Activated CD4-positive, alpha-beta T cell treated with anti-CD3 and anti-CD28 coated beads for 36 hours (primary cell): ENCODE data around the gene ALK. TPM values are rescaled to one million over a fixed set of nuclear protein-coding genes. Genes with fewer than 3 reads are reported as not detected.

Source experiments
- ATAC-seq: fragments of 200-7000 bp; cut with Tn5 transposase; one replicate; pipeline ENCODE4 v1.10.0; 2021; ENCODE audit warnings: mild to moderate bottlenecking, moderate library complexity
- CTCF ChIA-PET: fragments of 350-600 bp; sonication (Branson Sonifier 250); formaldehyde crosslinking; loops from one replicate; lab custom pipeline; 2021; ENCODE audit warnings: antibody characterized with exemption; lab: Charles Lee
- POLR2A ChIA-PET: fragments of 350-600 bp; sonication (Branson Sonifier 250); formaldehyde crosslinking; loops from one replicate; lab custom pipeline; 2021; ENCODE audit warnings: antibody characterized with exemption, inconsistent platforms; lab: Charles Lee
- DNase-seq: peaks from one replicate; pipeline ENCODE4 v3.0.0-alpha.2; 2020
- H3K27ac Mint-ChIP-seq: one replicate; pipeline ENCODE4 v1.8.0; 2021; ENCODE audit warnings: mixed read lengths
- H3K27me3 Mint-ChIP-seq: one replicate; pipeline ENCODE4 v1.8.0; 2021; ENCODE audit warnings: mixed read lengths
- H3K36me3 Mint-ChIP-seq: one replicate; pipeline ENCODE4 v1.8.0; 2021; ENCODE audit warnings: low read depth, mixed read lengths
- H3K4me1 Mint-ChIP-seq: one replicate; pipeline ENCODE4 v1.8.0; 2021; ENCODE audit warnings: mixed read lengths
- H3K4me3 Mint-ChIP-seq: one replicate; pipeline ENCODE4 v1.8.0; 2021; ENCODE audit warnings: mild to moderate bottlenecking, moderate library complexity, mixed read lengths
- H3K9me3 Mint-ChIP-seq: one replicate; pipeline ENCODE4 v1.8.0; 2021; ENCODE audit warnings: low read depth, mixed read lengths
- intact Hi-C, 2 experiments: fragments of 100-400 bp; cut with DNase I in 1 of 2; cut with micrococcal nuclease in 1 of 2; formaldehyde crosslinking; loops; one replicate each; pipeline versions ENCODE4 v1.14.2 to v1.15.1; 2022 to 2024; cut with DNase I, micrococcal nuclease
- total RNA-seq, 2 experiments: library from RNA; stranded (reverse); gene quantifications; one replicate each; pipeline ENCODE4 v1.2.3, GENCODE V29; 2021

ALK gene
- total RNA-seq, 2 experiments from 2014 or later, result not detected

DNA sequence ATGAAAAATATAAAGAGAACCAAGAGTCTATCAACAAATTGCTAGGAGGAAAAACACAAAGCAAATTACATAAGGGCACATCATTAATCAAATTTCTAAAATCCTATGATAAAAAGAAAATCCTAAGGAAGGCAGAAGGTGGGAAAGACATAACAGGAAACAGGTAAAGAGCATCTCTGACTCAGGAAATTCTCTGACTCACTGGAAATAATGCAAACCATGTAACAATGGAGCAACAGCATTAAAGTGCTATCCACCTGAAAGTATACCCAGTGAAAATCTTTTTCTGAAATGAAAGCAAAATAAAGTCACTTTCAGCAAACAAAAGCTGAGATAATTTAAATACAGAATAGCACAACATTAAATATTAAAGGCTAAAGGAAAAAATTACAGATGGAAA, 10.9 kb downstream of the ALK start:
- Mint-ChIP-seq H3K27me3 (peaks cover 14% of the 10 kb centered on the region), H3K36me3 (no peaks in the 10 kb centered on the region), H3K9me3 (peaks cover 4% of the 10 kb centered on the region), H3K4me3 (no peak overlapping the region), H3K27ac (no peak overlapping the region), H3K4me1 (no peaks in the 10 kb centered on the region)
- ChIA-PET POLR2A (no interaction called here), CTCF (interaction anchor here (1.3 to 2.3 kb wide), 3 partner anchors 10 to 18 kb away, joined by 3 to 8 read pairs (median 3); no protein-coding TSS in a partner anchor)
- no peak for DNase-seq
- ATAC-seq, result no peak
- intact Hi-C loops, result no loop called here

GRCh38 chr2:29902356-29902755, 19.0 kb downstream of the ALK start:
- no peaks in the 10 kb centered on the region for H3K36me3 Mint-ChIP-seq
- intact Hi-C loops, result no loop called here
- CTCF ChIA-PET, result interaction anchor here (1.7 kb wide), 1 partner anchor 21 kb away, joined by 4 read pairs; no protein-coding TSS in a partner anchor

DNA sequence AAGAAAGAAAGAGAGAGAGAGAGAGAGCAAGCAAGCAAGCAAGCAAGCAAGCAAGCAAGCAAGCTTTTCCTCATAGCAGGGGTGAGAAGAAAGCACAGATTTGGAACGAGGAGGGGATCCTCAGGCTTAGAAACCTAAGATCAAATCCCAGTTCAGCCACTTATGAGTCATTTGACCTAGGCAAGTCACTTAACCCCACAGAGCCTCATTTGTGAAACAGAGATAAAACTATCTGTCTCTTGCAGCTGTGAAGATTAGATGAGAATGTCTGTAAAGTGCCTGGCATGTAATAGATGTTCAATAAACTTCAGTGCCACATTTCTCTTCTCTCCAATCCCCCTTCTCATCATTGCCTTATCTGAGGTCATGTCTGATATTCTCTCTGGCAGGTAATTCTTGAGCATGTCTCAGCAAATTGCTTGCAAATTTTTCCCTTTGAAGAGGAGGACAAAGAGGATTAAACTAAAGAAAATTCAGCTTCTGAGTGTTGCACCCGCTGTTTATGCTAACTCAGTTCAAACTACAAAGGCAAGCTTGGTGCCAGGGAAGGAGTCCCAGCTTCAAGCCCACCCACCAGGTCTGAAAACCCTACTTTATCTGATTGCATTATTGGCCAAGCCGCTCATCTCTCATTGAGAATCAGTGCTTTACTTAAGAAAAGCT, 20.3 kb downstream of the ALK start:
- intact Hi-C loops, result no loop called here
- H3K27me3 Mint-ChIP-seq, result peaks cover 28% of the 10 kb centered on the region
- DNase-seq (no peak), ATAC-seq (no peak)
- ChIA-PET CTCF (interaction anchor here (0.6 to 1.7 kb wide), 3 partner anchors 22 to 1783 kb away, joined by 3 to 4 read pairs (median 4); no protein-coding TSS in a partner anchor), POLR2A (no interaction called here)
- no peaks in the 10 kb centered on the region for H3K36me3 Mint-ChIP-seq
- H3K9me3 Mint-ChIP-seq, result no peaks in the 10 kb centered on the region
- H3K4me3 Mint-ChIP-seq, result no peak overlapping the region
- H3K4me1 Mint-ChIP-seq, result no peaks in the 10 kb centered on the region
- no peak overlapping the region for H3K27ac Mint-ChIP-seq

More at GRCh38 chr2:29902356-29902755, 19.0 kb downstream of the ALK start:
- Mint-ChIP-seq H3K27ac (no peak overlapping the region), H3K4me3 (no peak overlapping the region), H3K27me3 (peaks cover 29% of the 10 kb centered on the region), H3K4me1 (no peaks in the 10 kb centered on the region), H3K9me3 (no peaks in the 10 kb centered on the region)
- POLR2A ChIA-PET, result no interaction called here
- no peak for ATAC-seq
- no peak for DNase-seq

DNA sequence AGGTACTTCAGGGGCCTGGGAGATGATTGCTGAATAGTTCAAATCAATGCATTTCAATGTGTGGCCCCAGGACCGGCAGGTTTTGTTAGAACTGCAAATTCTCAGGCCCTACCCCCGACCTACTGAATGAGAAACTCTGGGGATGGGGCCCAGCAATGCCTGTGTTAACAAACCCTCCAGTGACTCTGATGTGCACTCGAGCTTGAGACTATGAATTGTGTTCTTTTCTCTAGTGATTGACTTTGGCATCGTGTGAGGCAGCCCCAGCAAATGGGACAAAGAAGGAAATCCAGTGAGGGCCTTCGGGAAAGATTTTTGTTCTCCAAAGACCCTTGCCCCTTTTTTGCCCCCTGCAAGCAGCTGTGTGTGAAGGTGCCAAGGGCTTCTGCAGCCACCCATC, 22.4 kb downstream of the ALK start:
- ChIA-PET CTCF (interaction anchor here (0.6 to 2.0 kb wide), 2 partner anchors 25 to 51 kb away, joined by 3 to 7 read pairs; no protein-coding TSS in a partner anchor), POLR2A (no interaction called here)
- no peak overlapping the region for H3K4me3 Mint-ChIP-seq
- H3K27me3 Mint-ChIP-seq, result peaks cover 33% of the 10 kb centered on the region
- H3K9me3 Mint-ChIP-seq, result no peaks in the 10 kb centered on the region
- H3K4me1 Mint-ChIP-seq, result no peaks in the 10 kb centered on the region
- H3K27ac Mint-ChIP-seq, result no peak overlapping the region
- intact Hi-C loops, result no loop called here
- ATAC-seq (no peak), DNase-seq (no peak)
- H3K36me3 Mint-ChIP-seq, result no peaks in the 10 kb centered on the region

DNA sequence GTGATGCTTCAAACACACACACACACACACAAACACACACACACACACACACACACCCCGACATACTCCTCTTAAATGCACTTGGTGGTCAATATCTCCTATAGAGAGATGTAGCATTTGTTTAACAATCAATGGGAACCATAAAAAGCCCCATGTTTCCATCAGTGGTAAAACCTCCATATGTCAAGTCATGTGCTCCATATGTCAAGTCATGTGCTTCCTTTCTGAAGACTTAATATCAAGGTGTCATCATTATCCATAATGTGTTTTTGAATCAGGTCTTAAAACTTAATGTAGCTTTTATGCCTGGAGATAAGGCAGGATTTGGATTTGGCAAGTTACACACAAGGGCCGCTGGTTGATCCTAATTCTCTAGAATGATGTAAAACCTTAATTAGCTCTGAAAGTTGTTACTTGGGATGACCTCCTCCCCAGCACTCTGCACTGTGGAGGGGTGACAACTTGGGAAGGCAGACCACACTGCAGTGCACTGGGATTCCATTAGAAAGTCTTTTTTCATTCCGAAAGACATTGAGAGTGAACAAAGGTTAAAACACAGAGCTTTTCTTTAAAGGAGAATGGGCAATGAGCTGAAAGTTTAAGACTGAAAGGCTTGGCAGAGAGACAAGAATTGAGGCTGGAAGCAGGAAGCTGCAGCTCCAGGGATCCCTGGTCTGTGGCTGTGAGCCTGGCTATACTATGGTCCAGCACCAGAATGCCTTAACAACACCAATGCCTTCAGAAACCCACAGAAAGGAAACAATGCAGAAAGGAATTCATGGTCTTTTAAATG, 26.4 kb downstream of the ALK start:
- peaks cover 20% of the 10 kb centered on the region for H3K27me3 Mint-ChIP-seq
- DNase-seq, result no peak

GRCh38 chr2:29892585-29893259, 28.7 kb downstream of the ALK start:
- Mint-ChIP-seq H3K4me3 (no peak overlapping the region), H3K4me1 (no peaks in the 10 kb centered on the region), H3K27me3 (peaks cover 18% of the 10 kb centered on the region), H3K36me3 (no peaks in the 10 kb centered on the region), H3K9me3 (no peaks in the 10 kb centered on the region), H3K27ac (no peak overlapping the region)
- DNase-seq, result no peak
- intact Hi-C loops, result no loop called here
- CTCF ChIA-PET, result interaction anchor here (0.5 to 1.0 kb wide), 3 partner anchors 32 to 536 kb away, joined by 3 read pairs; no protein-coding TSS in a partner anchor
- no peak for ATAC-seq
- POLR2A ChIA-PET, result no interaction called here

More for the DNA sequence above, 26.4 kb downstream of the ALK start:
- Mint-ChIP-seq H3K27ac (no peak overlapping the region), H3K4me1 (no peaks in the 10 kb centered on the region), H3K4me3 (no peak overlapping the region), H3K36me3 (no peaks in the 10 kb centered on the region), H3K9me3 (no peaks in the 10 kb centered on the region)
- no peak for ATAC-seq
- intact Hi-C loops, result no loop called here
- CTCF ChIA-PET, result interaction anchor here (0.8 kb wide), 1 partner anchor 8 kb away, joined by 3 read pairs; no protein-coding TSS in a partner anchor
- POLR2A ChIA-PET, result no interaction called here

DNA sequence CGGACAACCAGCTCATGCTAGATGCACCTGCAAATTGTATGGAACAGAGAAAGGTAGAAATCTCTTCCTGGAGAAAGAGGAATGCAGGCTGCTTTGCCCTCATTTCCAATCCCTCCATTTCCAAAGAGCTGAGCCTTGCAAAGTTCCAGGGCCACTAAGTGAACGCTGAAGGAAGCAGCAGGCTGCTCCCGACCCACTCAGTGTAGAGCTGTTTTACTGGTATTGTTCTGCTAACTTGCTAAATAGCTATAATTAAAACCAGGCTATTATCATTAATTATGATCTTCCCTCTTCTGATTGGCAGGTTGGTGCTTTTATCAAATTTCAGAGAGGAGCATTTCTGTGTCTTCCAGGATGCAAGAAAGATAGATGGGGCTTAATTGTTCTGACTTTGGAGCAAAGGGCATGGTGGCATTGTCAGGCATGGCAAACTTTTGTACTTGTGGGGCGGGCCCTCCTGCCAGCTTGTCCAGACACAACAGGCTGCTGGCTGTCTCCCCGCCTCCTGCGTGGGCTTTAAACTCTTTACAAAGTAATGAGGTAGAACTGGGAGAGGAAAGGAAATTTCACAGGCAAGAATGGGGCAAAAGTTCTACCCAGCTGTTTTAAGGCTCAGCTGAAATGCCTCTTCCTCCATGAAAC, 40.2 kb downstream of the ALK start:
- no peak for DNase-seq
- ChIA-PET CTCF (interaction anchor here (0.5 to 1.2 kb wide), 2 partner anchors 42 to 1036 kb away, joined by 3 to 7 read pairs; no protein-coding TSS in a partner anchor), POLR2A (no interaction called here)
- H3K36me3 Mint-ChIP-seq, result no peaks in the 10 kb centered on the region
- ATAC-seq, result no peak
- no peaks in the 10 kb centered on the region for H3K9me3 Mint-ChIP-seq
- intact Hi-C loops, result no loop called here
- no peak overlapping the region for H3K27ac Mint-ChIP-seq
- H3K4me1 Mint-ChIP-seq, result no peaks in the 10 kb centered on the region
- H3K4me3 Mint-ChIP-seq, result no peak overlapping the region
- H3K27me3 Mint-ChIP-seq, result peaks cover 11% of the 10 kb centered on the region

DNA sequence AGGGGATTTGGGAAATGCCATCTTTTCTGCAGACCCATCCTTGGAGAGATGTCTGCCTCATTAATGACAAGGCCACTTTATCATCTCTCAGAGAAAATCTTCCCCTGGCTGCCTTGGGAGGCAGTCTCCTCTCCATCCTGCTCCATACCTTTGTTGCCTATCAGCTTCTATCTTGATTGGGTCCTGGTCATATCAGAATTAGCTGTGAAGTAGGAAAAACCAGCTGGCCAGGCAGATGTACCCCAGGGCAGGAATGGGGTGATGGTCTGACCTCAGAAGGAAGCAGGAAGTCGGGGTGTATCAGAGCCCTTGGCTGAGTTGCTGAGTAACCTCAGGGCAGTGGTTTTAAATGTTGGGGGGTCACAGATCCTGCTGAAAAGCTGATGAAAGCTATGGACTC, 41.3 kb downstream of the ALK start:
- Mint-ChIP-seq H3K9me3 (no peaks in the 10 kb centered on the region), H3K4me3 (no peak overlapping the region), H3K27me3 (peaks cover 12% of the 10 kb centered on the region), H3K27ac (no peak overlapping the region), H3K36me3 (no peaks in the 10 kb centered on the region), H3K4me1 (no peaks in the 10 kb centered on the region)
- intact Hi-C loops, result no loop called here
- ChIA-PET POLR2A (no interaction called here), CTCF (interaction anchor here (1.1 kb wide), 1 partner anchor 177 kb away, joined by 4 read pairs; no protein-coding TSS in a partner anchor)
- ATAC-seq (no peak), DNase-seq (no peak)

DNA sequence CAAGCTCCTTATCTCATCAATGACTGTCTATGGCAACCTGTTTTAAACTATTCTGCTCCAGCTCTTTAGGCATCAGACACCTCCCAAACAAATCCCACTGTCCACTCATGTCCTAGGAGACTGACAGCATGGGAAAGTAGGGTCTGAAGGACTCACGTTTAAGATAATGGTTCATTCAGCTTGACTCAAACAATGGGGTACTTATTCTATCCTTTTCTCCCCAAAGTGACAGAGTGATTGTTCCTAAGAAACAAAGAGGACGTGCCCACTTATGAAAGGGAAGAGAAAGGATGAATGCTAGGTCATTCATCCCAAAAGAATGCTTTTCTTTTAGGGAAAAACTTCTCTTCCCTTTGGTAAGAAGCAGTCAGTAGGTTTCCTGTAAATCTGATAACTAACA, 41.9 kb downstream of the ALK start:
- intact Hi-C loops, result no loop called here
- Mint-ChIP-seq H3K4me1 (no peaks in the 10 kb centered on the region), H3K9me3 (no peaks in the 10 kb centered on the region), H3K36me3 (no peaks in the 10 kb centered on the region), H3K4me3 (no peak overlapping the region), H3K27me3 (peaks cover 11% of the 10 kb centered on the region), H3K27ac (no peak overlapping the region)
- no peak for DNase-seq
- ATAC-seq, result no peak
- POLR2A ChIA-PET, result no interaction called here
- CTCF ChIA-PET, result interaction anchor here (1.1 kb wide), 1 partner anchor 176 kb away, joined by 4 read pairs; no protein-coding TSS in a partner anchor

DNA sequence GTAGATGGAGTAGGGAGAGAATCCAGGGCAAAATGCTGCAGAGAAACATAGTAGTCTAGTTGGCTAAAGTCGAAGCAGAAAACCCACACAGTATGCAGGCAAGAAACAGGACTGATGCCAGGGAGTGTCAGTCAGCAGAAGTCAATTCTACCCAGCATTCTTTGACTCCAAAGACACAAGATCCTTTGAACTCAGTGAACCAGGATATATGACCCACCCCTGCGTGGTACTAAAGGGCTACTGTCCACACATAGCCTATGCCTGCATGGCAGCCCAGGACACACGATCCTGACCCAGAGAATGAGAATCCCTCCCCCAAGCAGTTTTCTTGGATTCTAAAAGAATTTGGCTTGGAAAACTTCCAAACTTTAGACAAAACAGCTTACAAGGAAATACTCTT, 42.5 kb downstream of the ALK start:
- Mint-ChIP-seq H3K4me3 (no peak overlapping the region), H3K4me1 (no peaks in the 10 kb centered on the region), H3K27me3 (peaks cover 11% of the 10 kb centered on the region), H3K36me3 (no peaks in the 10 kb centered on the region), H3K27ac (no peak overlapping the region), H3K9me3 (no peaks in the 10 kb centered on the region)
- ATAC-seq (no peak), DNase-seq (no peak)
- intact Hi-C loops, result no loop called here
- POLR2A ChIA-PET, result no interaction called here
- CTCF ChIA-PET, result interaction anchor here (1.1 kb wide), 1 partner anchor 176 kb away, joined by 4 read pairs; no protein-coding TSS in a partner anchor

DNA sequence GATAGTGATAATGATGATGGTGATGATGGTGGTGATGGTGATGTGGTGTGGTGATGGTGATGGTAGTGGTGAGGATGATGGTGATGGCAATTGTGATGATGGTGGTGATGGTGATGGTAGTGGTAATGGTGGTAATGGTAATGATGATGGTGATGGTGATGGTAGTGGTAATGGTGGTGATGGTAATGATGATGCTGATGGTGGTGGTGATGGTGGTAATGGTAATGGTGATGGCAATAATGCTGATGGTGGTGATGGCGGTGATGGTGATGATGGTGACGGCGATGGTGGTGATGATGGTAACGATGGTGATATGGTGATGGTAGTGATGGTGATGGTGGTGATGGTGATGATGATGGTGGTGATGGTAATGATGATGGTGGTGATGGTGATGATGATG, 45.0 kb downstream of the ALK start:
- intact Hi-C loops, result no loop called here
- Mint-ChIP-seq H3K36me3 (no peaks in the 10 kb centered on the region), H3K4me3 (no peak overlapping the region), H3K4me1 (no peaks in the 10 kb centered on the region), H3K27me3 (peaks cover 5% of the 10 kb centered on the region), H3K9me3 (no peaks in the 10 kb centered on the region), H3K27ac (no peak overlapping the region)
- ATAC-seq (no peak), DNase-seq (no peak)
- POLR2A ChIA-PET, result no interaction called here
- CTCF ChIA-PET, result no interaction called here
